GM13976 (cell line): Measurements from ENCODE around the gene ADPGK.

Experiments
- DNase-seq: peaks from one replicate; pipeline ENCODE4 v3.0.0; 2012; ENCODE audit warnings: low spot score
- CTCF ChIP-seq: IDR thresholded peaks from 2 replicates; pipeline ENCODE4 v1.5.1; 2012; ENCODE audit warnings: borderline replicate concordance, mild to moderate bottlenecking; ENCODE audit not compliant: insufficient read depth; ENCODE audit errors: extremely low read depth, missing control alignments, control extremely low read depth
- in situ Hi-C: fragments of 300-500 bp; cut with MboI; formaldehyde crosslinking; loops from one replicate; pipeline ENCODE4 v1.12.0; 2022; ENCODE audit warnings: low sequenced_read_pairs, mixed read lengths, inconsistent platforms; ENCODE audit not compliant: unreplicated experiment

The ADPGK gene

DNA sequence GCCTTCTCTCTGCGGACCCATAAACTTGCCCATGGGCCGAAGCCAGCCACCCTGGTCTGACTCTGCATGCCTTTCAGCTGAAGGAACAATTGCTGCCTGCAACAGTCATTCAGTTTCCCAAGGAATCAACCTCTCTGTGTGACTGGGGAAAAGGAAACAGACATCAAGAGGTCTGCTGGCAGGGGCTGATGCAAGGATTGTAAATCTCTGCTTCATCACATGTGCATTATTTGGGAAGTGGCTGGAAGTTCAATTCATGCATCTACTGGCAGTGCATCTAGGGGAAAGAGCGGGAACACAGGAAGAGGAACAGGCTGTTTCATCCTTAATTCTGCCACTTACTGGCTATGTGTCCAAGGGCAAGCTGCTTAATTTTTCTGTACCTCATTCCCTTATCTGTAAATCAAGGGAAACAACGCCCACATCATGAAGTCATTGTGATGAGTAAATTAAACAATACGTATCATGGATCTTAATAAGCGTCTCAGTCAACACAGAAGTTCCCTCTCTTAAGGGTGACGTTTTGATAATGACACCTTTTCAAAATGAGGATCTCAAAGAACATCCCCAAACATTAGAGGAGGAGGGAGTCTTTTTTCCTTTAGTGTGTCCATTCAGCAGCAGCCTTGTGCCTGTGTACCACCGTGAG, 17.4 kb upstream of the ADPGK start:
- in situ Hi-C loops, result no loop called here
- TF ChIP-seq CTCF, result no peak
- no peak for DNase-seq

GRCh38 chr15:72797834-72798233, 14.3 kb upstream of the ADPGK start:
- in situ Hi-C loops, result loop anchor here (10.0 to 25.0 kb wide), 2 partner anchors 287 to 464 kb away; no protein-coding TSS in a partner anchor
- TF ChIP-seq CTCF, result no peak
- DNase-seq, result no peak

DNA sequence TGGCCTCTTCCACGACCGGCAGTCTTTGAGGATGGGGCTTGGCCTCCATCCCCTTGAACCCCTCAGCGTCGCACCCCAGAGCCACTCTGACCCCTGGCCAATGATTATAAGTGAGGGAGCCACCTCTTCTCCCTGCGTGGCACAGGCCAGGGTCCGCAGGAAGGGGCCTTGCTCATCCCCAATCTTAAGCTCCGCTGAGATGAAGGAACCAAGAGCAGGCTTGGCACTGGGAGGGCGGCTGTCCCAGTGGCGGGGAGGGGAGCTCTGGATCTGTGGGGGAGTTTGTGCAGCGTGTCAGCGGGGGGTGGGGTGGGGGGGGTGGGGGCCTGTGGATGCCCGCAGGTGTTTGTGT, 13.8 kb upstream of the ADPGK start:
- in situ Hi-C loops, result loop anchor here (10.0 to 25.0 kb wide), 2 partner anchors 287 to 465 kb away; no protein-coding TSS in a partner anchor
- no peak for DNase-seq
- TF ChIP-seq CTCF, result no peak

DNA sequence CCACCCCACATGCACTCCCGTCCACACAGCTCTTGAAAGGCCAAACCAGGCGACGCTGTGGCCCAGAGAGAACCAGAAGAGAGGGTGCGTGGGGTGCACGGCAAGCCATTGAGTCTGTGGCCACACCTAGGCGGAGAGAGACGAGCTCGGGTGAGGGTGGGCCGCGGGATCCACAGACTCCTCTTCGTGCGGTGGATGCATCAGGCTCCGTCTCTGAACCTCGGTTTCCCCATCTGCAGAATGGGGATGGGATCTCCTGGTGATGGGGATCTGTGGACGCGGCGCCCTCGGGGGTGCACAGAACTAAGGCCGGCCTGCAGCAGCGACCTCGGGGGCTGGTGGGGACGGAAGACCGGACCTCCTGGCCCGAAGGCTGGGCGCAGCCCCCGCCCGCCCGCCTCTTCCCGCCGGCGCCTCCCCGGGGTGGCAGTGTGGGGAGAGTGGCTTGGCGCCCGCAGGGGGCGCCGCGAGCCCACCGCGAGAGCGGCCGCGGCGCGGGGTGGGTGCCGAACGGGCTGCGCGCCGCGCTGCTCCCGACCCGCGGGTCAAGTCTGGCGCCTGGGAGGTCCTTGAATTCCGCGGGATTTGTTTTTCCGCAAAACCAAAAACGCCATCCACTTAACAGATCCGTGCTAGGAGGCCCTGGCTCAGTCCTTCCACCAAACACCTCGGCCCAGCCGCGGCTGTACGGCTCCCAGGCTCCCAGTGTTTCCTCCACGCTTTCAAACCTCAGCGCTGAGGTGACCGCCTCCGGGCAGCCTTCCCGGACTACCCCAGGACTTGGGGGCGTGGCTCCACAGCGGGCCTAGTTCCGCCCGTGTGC, 13.2 kb upstream of the ADPGK start:
- peak; percentile 83 for DNase-seq
- peak; percentile 43 for TF ChIP-seq CTCF

GRCh38 chr15:72796210-72796514, 12.6 kb upstream of the ADPGK start:
- TF ChIP-seq CTCF, result no peak
- in situ Hi-C loops, result loop anchor here (10.0 to 25.0 kb wide), 2 partner anchors 289 to 466 kb away; no protein-coding TSS in a partner anchor

More for the DNA sequence above, 13.2 kb upstream of the ADPGK start:
- in situ Hi-C loops, result loop anchor here (10.0 to 25.0 kb wide), 2 partner anchors 288 to 466 kb away; no protein-coding TSS in a partner anchor

DNA sequence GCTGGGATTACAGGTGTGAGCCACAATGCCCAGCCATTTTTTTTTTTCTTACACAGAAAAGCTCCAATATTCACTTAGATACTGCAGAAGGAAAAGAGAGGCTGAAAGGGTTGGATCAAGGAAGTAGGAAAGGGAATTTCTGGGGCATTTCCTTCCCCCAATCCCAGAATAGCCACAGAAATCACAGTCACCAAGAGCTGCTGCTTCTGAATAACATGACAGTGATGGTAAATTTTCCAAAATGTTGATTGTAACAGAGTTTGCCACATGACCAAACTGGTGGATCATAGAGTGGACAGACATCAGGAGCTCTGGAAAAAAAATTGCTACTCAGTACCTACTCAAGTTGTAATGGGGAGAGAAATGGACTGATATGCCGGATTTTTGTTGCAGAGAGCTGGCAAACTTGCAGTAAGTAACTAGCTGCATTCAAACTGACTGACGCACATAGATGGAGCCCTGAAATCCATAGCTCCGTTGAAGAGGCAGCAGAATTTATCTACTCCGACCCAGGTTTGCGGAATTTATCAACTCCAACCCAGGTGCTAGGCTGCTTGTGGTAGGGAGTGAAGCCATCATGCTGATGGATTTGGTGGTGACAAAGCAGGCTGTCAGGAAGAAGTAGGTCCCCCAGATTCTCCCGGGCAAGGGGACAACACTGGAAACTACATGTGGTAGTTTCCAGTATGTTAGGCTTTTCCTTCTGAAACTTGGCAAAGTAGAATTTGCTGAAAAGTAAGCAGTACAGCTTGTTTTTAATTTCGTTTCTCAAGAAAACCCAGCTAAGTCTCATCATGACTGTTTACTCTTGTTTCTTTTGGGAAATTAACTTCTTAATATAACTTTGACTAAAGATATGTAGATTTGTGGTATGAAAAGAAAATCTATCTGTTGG, 10.5 kb upstream of the ADPGK start:
- in situ Hi-C loops, result loop anchor here (10.0 to 25.0 kb wide), 2 partner anchors 291 to 468 kb away; no protein-coding TSS in a partner anchor
- no peak for DNase-seq
- no peak for TF ChIP-seq CTCF

More at GRCh38 chr15:72796210-72796514, 12.6 kb upstream of the ADPGK start:
- DNase-seq, result no peak
